SU-DHL-6 (cell line): ENCODE results near the gene ABCB9.

Source experiments
- EZH2phosphoT487 ChIP-seq: fragments of 200-600 bp; sonication (generic), shearing (Covaris generic); conservative IDR thresholded peaks from 2 replicates; pipeline ENCODE4 v1.6.1; 2018; ENCODE audit warnings: mild to moderate bottlenecking, antibody characterized with exemption, low read length, moderate library complexity, mixed read lengths
- TF ChIP-seq, protein P1 (sequence below): fragments of 200-600 bp; sonication (generic); IDR thresholded peaks from one replicate; pipeline ENCODE4 v1.5.1; 2017; ENCODE audit warnings: antibody characterized with exemption, mild to moderate bottlenecking, low read length, moderate library complexity; ENCODE audit not compliant: insufficient read depth, poor library complexity, severe bottlenecking

- TF ChIP-seq, protein P1, sequence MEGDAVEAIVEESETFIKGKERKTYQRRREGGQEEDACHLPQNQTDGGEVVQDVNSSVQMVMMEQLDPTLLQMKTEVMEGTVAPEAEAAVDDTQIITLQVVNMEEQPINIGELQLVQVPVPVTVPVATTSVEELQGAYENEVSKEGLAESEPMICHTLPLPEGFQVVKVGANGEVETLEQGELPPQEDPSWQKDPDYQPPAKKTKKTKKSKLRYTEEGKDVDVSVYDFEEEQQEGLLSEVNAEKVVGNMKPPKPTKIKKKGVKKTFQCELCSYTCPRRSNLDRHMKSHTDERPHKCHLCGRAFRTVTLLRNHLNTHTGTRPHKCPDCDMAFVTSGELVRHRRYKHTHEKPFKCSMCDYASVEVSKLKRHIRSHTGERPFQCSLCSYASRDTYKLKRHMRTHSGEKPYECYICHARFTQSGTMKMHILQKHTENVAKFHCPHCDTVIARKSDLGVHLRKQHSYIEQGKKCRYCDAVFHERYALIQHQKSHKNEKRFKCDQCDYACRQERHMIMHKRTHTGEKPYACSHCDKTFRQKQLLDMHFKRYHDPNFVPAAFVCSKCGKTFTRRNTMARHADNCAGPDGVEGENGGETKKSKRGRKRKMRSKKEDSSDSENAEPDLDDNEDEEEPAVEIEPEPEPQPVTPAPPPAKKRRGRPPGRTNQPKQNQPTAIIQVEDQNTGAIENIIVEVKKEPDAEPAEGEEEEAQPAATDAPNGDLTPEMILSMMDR, result no peak
- TF ChIP-seq EZH2phosphoT487, result no peak
These were observed 71.8 kb downstream of the ABCB9 start for GRCh38 chr12:122894193-122895121.
